Muscle of leg (tissue), 11 donors: ENCODE measurements around the gene DOCK1. TPM values are rescaled to one million over a fixed set of nuclear protein-coding genes. Genes with fewer than 3 reads are reported as not detected.
"Not testable (repeated sequence)": the region's sequence is repeated elsewhere in the genome, so short reads cannot be mapped to it uniquely, and the experiment has no call there.

Experiments used
- DNase-seq: peaks from one replicate; pipeline ENCODE4 v3.0.0; 2013
- H3K27ac ChIP-seq: one replicate; pipeline ENCODE4 v1.5.1; 2013; ENCODE audit warnings: mild to moderate bottlenecking, low read length, control low read depth
- H3K27me3 ChIP-seq: one replicate; pipeline ENCODE4 v1.6.1; 2013; ENCODE audit warnings: low read length; ENCODE audit not compliant: control insufficient read depth, insufficient read depth
- H3K36me3 ChIP-seq: one replicate; pipeline ENCODE4 v1.6.1; 2013; ENCODE audit warnings: low read length; ENCODE audit not compliant: control insufficient read depth, insufficient read depth
- H3K4me1 ChIP-seq: one replicate; pipeline ENCODE4 v1.6.1; 2013; ENCODE audit warnings: low read length; ENCODE audit not compliant: control insufficient read depth, insufficient read depth
- H3K4me3 ChIP-seq: one replicate; pipeline ENCODE4 v1.5.1; 2013; ENCODE audit warnings: low read length, control low read depth
- H3K9me3 ChIP-seq: replicated peaks from 2 replicates; pipeline ENCODE4 v1.6.1; 2013; ENCODE audit warnings: low read depth, low read length; ENCODE audit not compliant: control insufficient read depth
- WGBS: methylation state at CpG from one replicate; pipeline ENCODE4 v1.1.5; 2013; ENCODE audit warnings: missing lambda C conversion rate; ENCODE audit not compliant: insufficient coverage; 5-methylcytosine and 5-hydroxymethylcytosine counted together
- polyA plus RNA-seq, 8 donors: library from polyadenylated mRNA; unstranded; fragments of 120-200 nt; gene quantifications; one replicate each; pipeline versions ENCODE4 v1.2.1 to v1.2.3, GENCODE V29; 2013; ENCODE audit warnings: inconsistent platforms in 1 of 8, low replicate concordance in 1 of 8; ENCODE audit not compliant: insufficient read length in 8 of 8, insufficient read depth in 1 of 8
- total RNA-seq: library from RNA; stranded (reverse); fragments of 120-200 nt; gene quantifications from one replicate; pipeline ENCODE4 v1.2.4, GENCODE V29; 2013

Gene DOCK1
- total and polyA plus RNA-seq, 9 donors: 27.3 to 52.9 (median 37.1) TPM

DNA sequence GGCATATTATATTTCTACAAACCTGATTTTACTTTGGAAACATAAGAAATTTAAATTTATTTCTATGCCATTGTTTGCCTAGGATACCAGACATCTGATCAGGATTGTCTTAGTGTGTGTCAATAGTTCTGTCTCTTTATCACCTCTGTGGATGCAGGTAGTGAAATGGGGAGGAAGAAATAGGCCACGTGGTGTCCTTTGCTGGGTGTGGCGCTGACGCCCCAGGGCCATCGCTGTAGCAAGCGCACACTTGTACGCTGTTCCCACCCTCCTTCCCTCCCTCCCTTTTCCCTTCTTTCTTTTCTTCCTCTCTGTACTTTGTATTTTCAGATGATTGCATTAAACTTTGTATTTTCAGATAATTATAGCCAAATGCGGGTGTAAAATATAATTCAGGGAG, 5.0 kb downstream of the DOCK1 start:
- H3K36me3 ChIP-seq: peaks cover 8% of the 10 kb centered on the region
- peaks cover 4% of the 10 kb centered on the region for H3K9me3 ChIP-seq
- DNase-seq: no peak
- H3K27ac ChIP-seq: no peak overlapping the region
- no CpG with 5 or more reads among the region's 7 CpGs for WGBS
- H3K4me3 ChIP-seq: no peak overlapping the region
- peaks cover 20% of the 10 kb centered on the region for H3K4me1 ChIP-seq
- H3K27me3 ChIP-seq: no peaks in the 10 kb centered on the region

DNA sequence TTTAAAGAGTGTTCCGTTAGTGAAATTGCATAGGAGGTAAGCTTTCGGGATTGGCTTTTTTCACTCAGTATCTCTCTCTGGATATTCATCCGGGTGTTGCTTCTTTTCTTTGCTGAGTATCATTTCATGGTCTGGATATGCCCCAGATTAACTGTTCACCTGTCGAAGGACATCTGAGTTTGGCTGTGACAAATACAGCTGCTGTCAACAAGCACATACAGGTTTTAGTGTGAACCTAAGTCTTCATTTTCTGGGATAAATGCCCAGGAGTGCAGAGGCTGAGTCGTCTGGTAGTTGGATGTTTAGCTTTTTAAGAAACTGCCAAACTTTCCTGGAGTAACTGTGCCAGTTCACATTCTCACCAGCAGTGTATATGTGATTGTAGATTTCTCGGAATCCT, 5.6 kb downstream of the DOCK1 start:
- H3K27me3 ChIP-seq: no peaks in the 10 kb centered on the region
- peaks cover 4% of the 10 kb centered on the region for H3K9me3 ChIP-seq
- no peak overlapping the region for H3K4me3 ChIP-seq
- WGBS: 66% methylated on average over 3 of the region's 6 CpGs
- DNase-seq: no peak
- peaks cover 20% of the 10 kb centered on the region for H3K4me1 ChIP-seq
- no peak overlapping the region for H3K27ac ChIP-seq
- peaks cover 8% of the 10 kb centered on the region for H3K36me3 ChIP-seq

DNA sequence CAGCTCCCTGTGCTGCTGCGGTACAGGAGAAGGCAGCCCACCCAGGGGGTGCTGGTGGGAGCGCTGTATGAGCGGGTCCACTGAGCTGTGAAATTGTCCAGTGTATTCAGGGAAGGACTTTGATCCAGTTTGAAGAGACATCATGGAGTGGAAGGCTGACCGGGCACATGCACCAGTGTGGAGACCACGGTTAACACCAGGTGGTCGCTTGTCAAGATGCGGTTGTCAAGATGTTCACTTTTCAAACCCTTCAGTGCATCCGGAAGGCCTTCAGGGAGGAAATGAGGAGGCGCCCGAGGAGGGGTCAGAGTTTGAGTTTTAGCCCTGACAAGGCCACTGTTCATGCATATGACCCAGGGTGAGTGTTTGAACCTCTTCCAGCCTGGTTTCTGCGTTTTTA, 6.1 kb downstream of the DOCK1 start:
- peaks cover 4% of the 10 kb centered on the region for H3K9me3 ChIP-seq
- no peak for DNase-seq
- H3K36me3 ChIP-seq: peaks cover 8% of the 10 kb centered on the region
- 92% methylated on average over 11 of the region's 11 CpGs for WGBS
- peaks cover 20% of the 10 kb centered on the region for H3K4me1 ChIP-seq
- no peak overlapping the region for H3K27ac ChIP-seq
- H3K27me3 ChIP-seq: no peaks in the 10 kb centered on the region
- no peak overlapping the region for H3K4me3 ChIP-seq

DNA sequence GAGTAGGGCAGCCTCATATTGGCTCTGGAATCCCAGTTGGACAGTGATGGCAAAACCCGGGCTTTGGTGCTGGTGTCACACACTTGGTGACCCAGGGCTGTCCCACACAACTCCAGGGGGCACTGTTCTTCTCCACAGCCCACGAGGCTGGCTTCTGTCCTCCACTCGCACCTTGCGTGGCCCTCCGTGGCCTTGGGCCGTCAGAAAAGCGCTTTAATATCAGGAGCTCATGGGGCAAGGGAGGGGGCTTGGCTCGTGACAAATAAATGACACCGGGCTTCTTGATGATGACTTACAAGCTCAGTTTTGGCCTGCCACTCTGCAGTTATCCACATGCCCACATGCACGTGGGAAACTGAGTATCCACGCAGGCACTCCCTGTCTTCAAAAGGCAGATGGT, 8.1 kb downstream of the DOCK1 start:
- 85% methylated on average over 10 of the region's 11 CpGs for WGBS
- H3K36me3 ChIP-seq: peaks cover 5% of the 10 kb centered on the region
- no peak for DNase-seq

DNA sequence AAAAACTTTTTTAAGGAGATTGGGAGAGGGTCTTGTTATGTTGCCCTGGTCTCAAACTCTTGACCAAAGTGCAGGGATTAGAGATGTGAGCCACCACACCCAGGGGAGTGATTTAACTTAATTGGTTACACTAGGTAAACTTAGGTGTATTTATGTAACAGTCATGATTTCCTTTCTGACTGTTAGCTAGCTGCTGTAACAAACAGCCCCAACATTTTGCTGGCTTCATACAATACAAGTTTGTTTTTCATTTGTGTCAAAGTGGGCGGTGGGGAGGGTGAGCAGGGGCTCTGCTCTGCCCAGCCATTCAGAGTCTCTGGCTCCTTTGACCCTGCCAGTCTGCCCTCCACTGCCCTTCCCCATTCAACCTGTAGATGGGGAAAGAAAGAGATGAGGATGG, 9.3 kb downstream of the DOCK1 start:
- H3K9me3 ChIP-seq: peaks cover 4% of the 10 kb centered on the region
- peaks cover 5% of the 10 kb centered on the region for H3K36me3 ChIP-seq
- H3K4me1 ChIP-seq: peaks cover 28% of the 10 kb centered on the region
- no peak overlapping the region for H3K27ac ChIP-seq
- no peak for DNase-seq
- no peaks in the 10 kb centered on the region for H3K27me3 ChIP-seq
- H3K4me3 ChIP-seq: no peak overlapping the region
- WGBS: no CpG with 5 or more reads among the region's 1 CpG

More for the DNA sequence above, 8.1 kb downstream of the DOCK1 start:
- Histone ChIP-seq H3K4me1 (peaks cover 25% of the 10 kb centered on the region), H3K27ac (no peak overlapping the region), H3K27me3 (no peaks in the 10 kb centered on the region), H3K9me3 (peaks cover 4% of the 10 kb centered on the region), H3K4me3 (no peak overlapping the region)

DNA sequence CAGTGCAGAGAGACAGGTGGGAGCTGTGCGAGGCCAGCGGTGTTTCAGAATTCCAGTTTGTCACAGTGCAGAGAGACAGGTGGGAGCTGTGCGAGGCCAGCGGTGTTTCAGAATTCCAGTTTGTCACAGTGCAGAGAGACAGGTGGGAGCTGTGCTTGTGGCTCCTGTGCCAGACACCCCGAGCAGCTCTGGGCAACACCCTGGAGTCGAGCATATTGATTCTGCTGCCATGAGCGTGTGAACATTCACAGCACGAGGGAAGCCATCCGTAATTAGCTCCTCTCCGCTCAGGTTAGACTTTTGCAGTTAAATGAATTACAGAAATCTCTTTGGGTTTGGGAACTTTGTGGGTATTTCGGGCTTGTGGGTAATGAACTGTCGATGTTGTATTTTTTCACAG, 11.7 kb downstream of the DOCK1 start:
- not testable (repeated sequence) for H3K9me3 ChIP-seq, H3K36me3 ChIP-seq, DNase-seq, H3K27me3 ChIP-seq, H3K4me3 ChIP-seq, H3K27ac ChIP-seq
- 66% methylated on average over 2 of the region's 12 CpGs for WGBS
- H3K4me1 ChIP-seq: peaks cover 25% of the 10 kb centered on the region

DNA sequence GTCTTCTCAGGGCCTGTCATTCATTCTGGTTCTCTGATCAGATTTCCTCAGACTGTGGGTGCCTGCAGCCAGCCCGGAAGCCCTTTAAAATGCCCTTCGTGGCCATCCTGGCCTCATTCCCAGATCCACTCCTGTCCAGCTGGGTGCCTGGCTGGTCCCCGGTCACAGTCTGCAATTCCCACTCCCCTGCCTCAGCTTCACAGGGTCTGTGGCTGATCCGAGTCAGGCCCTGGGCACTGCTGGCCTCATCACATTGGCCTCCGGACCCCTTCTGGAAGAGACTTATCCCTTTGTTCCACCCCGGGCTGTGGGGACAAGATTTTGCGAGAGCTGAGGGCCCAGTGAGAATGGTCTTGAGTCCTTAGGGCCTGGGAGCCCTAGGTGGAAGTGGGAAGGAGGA, 12.1 kb downstream of the DOCK1 start:
- Histone ChIP-seq H3K36me3 (no peaks in the 10 kb centered on the region), H3K4me3 (no peak overlapping the region), H3K9me3 (peaks cover 4% of the 10 kb centered on the region), H3K27ac (peak overlapping the region; percentile 61), H3K4me1 (peaks cover 25% of the 10 kb centered on the region), H3K27me3 (no peaks in the 10 kb centered on the region)
- 63% methylated on average over 7 of the region's 7 CpGs for WGBS
- DNase-seq: no peak

DNA sequence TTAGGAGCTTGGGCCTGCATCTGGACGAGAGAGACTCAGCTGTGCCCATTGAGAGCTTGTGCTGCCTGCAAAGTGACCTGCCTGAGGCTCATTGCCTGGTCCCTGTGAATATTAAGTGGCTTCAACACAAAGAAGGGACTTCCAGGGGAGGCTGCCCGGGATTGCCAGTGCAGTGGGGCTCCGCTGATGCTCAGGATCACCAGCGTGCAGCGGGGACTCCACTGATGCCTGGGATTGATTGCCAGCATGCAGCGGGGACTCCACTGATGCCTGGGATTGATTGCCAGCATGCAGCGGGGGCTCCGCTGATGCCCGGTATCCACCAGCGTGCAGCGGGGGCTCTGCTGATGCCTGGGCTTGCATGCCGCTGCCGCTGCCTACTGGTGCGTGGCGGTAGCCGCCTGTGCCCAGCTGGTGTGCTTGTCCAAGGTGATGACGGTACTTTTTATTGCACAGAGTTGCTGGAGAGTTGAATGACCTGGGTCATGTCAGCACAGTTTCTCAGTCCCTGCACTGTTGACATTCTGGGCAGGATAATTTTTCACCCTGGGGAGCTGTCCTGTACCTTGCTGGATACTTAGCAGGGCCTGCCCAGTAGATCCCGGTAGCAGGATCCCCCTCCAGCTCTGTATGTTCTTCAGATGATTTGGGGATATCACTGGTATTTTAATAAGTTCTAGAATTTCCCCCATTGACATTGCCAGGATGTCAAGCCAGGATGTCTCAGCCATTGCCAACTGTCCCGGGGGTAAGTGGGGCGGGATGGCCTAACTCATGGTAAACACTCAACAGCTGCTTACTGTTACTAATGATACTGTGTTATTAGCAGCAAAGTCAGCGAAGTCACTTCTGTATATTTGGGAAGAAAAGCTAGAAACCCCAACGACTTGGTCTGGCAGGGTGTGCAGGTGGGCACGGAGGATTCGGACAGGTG, 13.0 kb downstream of the DOCK1 start:
- WGBS: 81% methylated on average over 21 of the region's 24 CpGs

DNA sequence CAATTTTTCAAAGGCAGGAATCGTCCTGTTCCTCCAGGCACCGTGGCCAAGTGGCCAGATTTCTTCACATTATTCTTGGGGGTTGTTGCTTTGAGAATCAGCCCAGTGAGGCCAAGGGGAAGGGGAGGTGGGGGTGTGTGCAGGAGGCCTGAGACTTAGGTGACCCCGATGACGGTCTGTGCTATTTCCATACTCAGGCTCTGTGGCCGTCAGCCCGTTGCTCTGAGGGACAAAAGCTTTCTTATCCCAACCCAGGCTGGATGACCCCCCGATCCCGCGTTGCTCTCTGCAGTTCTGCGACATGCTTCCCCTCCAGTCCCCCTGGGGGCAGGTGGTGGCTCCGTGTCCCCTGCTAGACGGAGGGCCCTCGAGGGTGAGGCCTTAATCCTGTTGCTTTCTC, 14.2 kb downstream of the DOCK1 start:
- H3K27ac ChIP-seq: peak overlapping the region; percentile 72

More for the DNA sequence above, 13.0 kb downstream of the DOCK1 start:
- Histone ChIP-seq H3K27me3 (no peaks in the 10 kb centered on the region), H3K27ac (peak overlapping the region; percentile 72), H3K4me1 (peaks cover 25% of the 10 kb centered on the region), H3K9me3 (peaks cover 4% of the 10 kb centered on the region), H3K4me3 (no peak overlapping the region), H3K36me3 (no peaks in the 10 kb centered on the region)
- peak; percentile 33 for DNase-seq

DNA sequence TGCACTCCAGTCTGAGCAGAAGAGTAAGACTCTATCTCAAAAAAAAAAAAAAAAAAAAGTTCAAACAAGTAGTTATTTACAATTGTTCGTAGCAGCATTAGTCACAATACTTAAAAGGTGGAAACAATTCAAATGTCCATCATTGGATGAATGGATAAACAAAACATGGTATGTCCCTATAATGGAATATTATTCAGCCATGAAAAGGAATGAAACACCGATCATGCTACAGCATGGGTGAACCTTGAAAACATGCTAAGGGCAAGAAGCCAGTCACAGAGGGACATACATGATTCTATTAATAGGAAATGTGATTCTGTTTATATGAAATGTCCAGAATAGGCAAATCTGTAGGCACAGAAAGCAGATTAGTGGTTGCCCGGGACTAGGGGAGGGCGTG, 15.9 kb downstream of the DOCK1 start:
- Histone ChIP-seq H3K9me3 (no peaks in the 10 kb centered on the region), H3K4me1 (peaks cover 25% of the 10 kb centered on the region), H3K36me3 (no peaks in the 10 kb centered on the region), H3K27ac (no peak overlapping the region), H3K4me3 (no peak overlapping the region), H3K27me3 (no peaks in the 10 kb centered on the region)
- no peak for DNase-seq
- WGBS: 93% methylated on average over 3 of the region's 4 CpGs

More for the DNA sequence above, 14.2 kb downstream of the DOCK1 start:
- peaks cover 4% of the 10 kb centered on the region for H3K9me3 ChIP-seq
- peaks cover 25% of the 10 kb centered on the region for H3K4me1 ChIP-seq
- 44% methylated on average over 5 of the region's 13 CpGs for whole genome bisulfite sequencing
- H3K4me3 ChIP-seq: no peak overlapping the region
- H3K27me3 ChIP-seq: no peaks in the 10 kb centered on the region
- peak; percentile 53 for DNase-seq
- H3K36me3 ChIP-seq: no peaks in the 10 kb centered on the region
